Measurements from ENCODE around the gene C16orf96. TPM values are rescaled to one million over a fixed set of nuclear protein-coding genes. Genes with fewer than 3 reads are reported as not detected.
A peak's percentile ranks its signal among the peaks of the same experiment; 100 is the strongest.

Gene C16orf96
- polyA plus RNA-seq (2012; ENCODE audit: low read depth, missing spikeins) = 0.06 TPM

DNA sequence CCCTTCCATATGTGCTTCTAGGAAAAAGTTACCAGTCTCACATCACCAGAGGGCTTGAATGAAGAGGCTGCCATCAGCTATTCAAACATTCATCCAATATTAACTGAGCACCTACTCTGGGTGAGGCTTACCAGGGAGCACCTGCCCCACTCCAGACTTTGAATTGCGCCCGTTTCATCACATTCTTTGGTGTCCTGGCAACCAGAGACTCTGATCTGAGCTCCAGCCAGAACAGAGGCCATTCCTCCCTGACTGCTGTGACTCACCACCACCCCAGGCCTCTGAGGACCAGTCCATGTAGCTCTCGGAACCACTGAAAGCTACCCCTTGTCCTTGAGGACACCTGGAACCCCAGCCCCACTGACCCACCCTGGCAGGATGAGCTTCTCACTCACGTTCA is at the start of gene C16orf96:
Gene C16orf96, plus strand, starts transcription at position 229 of the 400 bp plus-strand sequence. Its CDS starts 150 bp downstream, at position 379.
- DNase-seq (ENCODE audit: insufficient read length, low spot score) = no peak
- TF ChIP-seq TAF1 (IDR thresholded peaks at IDR 0.05; ENCODE audit: low read depth, low read length) (no peak), POU2F2 (IDR thresholded peaks at IDR 0.05; ENCODE audit: low read depth, low read length) (no peak), SPI1 (IDR thresholded peaks at IDR 0.05; ENCODE audit: low read depth, low read length) (no peak), PAX5 (IDR thresholded peaks at IDR 0.05; ENCODE audit: insufficient read depth, low read length, severe bottlenecking) (no peak), POLR2AphosphoS5 (IDR thresholded peaks at IDR 0.05; ENCODE audit: low read depth, low read length) (no peak), POLR2A (IDR thresholded peaks at IDR 0.05; ENCODE audit: low read depth, low read length) (no peak)
- no peak for FAIRE-seq

DNA sequence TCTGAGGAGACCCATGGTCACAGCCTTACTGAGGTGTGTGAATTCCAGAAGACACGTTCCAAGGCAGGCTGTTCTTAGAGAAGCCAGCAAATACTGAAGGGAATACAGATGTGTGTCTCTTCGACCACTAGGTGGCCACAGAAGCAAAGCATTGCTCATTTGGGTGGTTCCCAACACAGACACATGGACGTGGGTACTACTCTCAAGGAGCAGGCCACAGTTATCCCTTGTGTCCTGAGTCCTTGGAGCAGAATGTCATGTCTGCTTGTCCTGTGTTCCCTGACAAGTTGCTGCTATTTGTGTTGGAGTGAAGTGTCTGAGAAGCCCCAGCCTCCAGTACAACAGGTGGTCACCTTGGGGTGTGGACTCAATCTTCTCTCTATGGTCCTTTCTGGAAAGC is 49.7 kb upstream of the C16orf96 start:
- DNase-seq (ENCODE audit: insufficient read length, low spot score) = peak; percentile 44
- peak; percentile 98 for FAIRE-seq
- TF ChIP-seq SPI1 (IDR thresholded peaks at IDR 0.05; ENCODE audit: low read depth, low read length) = no peak
- TF ChIP-seq POLR2A (IDR thresholded peaks at IDR 0.05; ENCODE audit: low read depth, low read length) = no peak
- no peak for TF ChIP-seq PAX5 (IDR thresholded peaks at IDR 0.05; ENCODE audit: insufficient read depth, low read length, severe bottlenecking)
- TF ChIP-seq POLR2AphosphoS5 (IDR thresholded peaks at IDR 0.05; ENCODE audit: low read depth, low read length) = no peak
- TF ChIP-seq POU2F2 (IDR thresholded peaks at IDR 0.05; ENCODE audit: low read depth, low read length) = no peak
- TF ChIP-seq TAF1 (IDR thresholded peaks at IDR 0.05; ENCODE audit: low read depth, low read length) = no peak

DNA sequence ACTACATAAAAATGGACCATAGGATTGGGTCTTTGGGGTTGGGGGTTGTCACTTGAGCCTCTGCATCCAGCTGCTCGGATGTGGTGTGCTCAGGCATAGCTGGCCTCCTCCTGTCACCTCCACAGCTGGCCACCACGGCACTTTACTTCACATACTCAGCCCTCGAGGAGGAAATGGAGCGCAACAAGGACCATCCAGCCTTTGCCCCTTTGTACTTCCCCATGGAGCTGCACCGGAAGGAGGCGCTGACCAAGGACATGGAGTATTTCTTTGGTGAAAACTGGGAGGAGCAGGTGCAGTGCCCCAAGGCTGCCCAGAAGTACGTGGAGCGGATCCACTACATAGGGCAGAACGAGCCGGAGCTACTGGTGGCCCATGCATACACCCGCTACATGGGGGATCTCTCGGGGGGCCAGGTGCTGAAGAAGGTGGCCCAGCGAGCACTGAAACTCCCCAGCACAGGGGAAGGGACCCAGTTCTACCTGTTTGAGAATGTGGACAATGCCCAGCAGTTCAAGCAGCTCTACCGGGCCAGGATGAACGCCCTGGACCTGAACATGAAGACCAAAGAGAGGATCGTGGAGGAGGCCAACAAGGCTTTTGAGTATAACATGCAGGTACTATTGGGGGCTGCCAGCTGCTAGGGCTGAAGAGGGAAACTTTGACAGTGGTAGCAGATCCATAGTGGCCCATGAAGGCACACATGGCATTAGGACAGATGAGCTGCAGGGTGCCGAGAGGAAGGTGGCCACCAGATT is 48.4 kb upstream of the C16orf96 start:
- FAIRE-seq (no peak), DNase-seq (ENCODE audit: insufficient read length, low spot score) (no peak)
- TF ChIP-seq PAX5 (IDR thresholded peaks at IDR 0.05; ENCODE audit: insufficient read depth, low read length, severe bottlenecking) (no peak), POLR2AphosphoS5 (IDR thresholded peaks at IDR 0.05; ENCODE audit: low read depth, low read length) (no peak), TAF1 (IDR thresholded peaks at IDR 0.05; ENCODE audit: low read depth, low read length) (no peak), POU2F2 (IDR thresholded peaks at IDR 0.05; ENCODE audit: low read depth, low read length) (no peak), SPI1 (IDR thresholded peaks at IDR 0.05; ENCODE audit: low read depth, low read length) (no peak), POLR2A (IDR thresholded peaks at IDR 0.05; ENCODE audit: low read depth, low read length) (no peak)

DNA sequence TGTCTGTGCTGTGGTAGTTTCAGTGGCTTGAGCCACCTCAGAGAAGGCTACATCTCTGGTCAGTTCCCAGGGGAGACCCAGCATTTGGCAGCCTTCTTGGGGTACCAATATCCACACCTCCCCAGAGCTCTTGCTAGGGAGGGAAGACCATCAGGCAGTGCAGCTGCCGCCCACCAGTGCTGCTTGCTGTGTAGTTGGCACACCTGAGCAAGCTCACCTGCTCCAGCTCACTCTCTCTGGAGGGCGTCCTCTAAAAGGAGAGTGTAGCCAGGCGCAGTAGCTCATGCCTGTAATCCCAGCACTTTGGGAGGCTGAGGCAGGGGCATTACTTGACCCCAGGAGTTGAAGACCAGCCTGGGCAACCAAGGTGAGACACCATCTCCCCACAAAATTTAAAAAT is 47.3 kb upstream of the C16orf96 start:
- no peak for FAIRE-seq
- no peak for DNase-seq (ENCODE audit: insufficient read length, low spot score)
- TF ChIP-seq SPI1 (IDR thresholded peaks at IDR 0.05; ENCODE audit: low read depth, low read length) = no peak
- no peak for TF ChIP-seq TAF1 (IDR thresholded peaks at IDR 0.05; ENCODE audit: low read depth, low read length)
- no peak for TF ChIP-seq POLR2AphosphoS5 (IDR thresholded peaks at IDR 0.05; ENCODE audit: low read depth, low read length)
- TF ChIP-seq POU2F2 (IDR thresholded peaks at IDR 0.05; ENCODE audit: low read depth, low read length) = no peak
- TF ChIP-seq PAX5 (IDR thresholded peaks at IDR 0.05; ENCODE audit: insufficient read depth, low read length, severe bottlenecking) = no peak
- TF ChIP-seq POLR2A (IDR thresholded peaks at IDR 0.05; ENCODE audit: low read depth, low read length) = no peak

DNA sequence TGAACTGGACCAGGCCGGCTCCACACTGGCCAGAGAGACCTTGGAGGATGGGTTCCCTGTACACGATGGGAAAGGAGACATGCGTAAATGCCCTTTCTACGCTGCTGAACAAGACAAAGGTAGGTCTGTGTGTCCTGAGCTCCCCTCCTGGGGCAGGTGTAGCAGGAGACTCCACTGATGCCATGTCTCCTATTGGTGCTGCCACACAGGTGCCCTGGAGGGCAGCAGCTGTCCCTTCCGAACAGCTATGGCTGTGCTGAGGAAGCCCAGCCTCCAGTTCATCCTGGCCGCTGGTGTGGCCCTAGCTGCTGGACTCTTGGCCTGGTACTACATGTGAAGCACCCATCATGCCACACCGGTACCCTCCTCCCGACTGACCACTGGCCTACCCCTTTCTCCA is 46.7 kb upstream of the C16orf96 start:
- TF ChIP-seq PAX5 (IDR thresholded peaks at IDR 0.05; ENCODE audit: insufficient read depth, low read length, severe bottlenecking) = no peak
- no peak; the same call in 1 of the 2 replicates for TF ChIP-seq POLR2AphosphoS5 (IDR thresholded peaks at IDR 0.05; ENCODE audit: low read depth, low read length)
- TF ChIP-seq POU2F2 (IDR thresholded peaks at IDR 0.05; ENCODE audit: low read depth, low read length) = no peak
- no peak for TF ChIP-seq TAF1 (IDR thresholded peaks at IDR 0.05; ENCODE audit: low read depth, low read length)
- TF ChIP-seq SPI1 (IDR thresholded peaks at IDR 0.05; ENCODE audit: low read depth, low read length) = no peak
- no peak for TF ChIP-seq POLR2A (IDR thresholded peaks at IDR 0.05; ENCODE audit: low read depth, low read length)
- FAIRE-seq = no peak
- DNase-seq (ENCODE audit: insufficient read length, low spot score) = no peak

DNA sequence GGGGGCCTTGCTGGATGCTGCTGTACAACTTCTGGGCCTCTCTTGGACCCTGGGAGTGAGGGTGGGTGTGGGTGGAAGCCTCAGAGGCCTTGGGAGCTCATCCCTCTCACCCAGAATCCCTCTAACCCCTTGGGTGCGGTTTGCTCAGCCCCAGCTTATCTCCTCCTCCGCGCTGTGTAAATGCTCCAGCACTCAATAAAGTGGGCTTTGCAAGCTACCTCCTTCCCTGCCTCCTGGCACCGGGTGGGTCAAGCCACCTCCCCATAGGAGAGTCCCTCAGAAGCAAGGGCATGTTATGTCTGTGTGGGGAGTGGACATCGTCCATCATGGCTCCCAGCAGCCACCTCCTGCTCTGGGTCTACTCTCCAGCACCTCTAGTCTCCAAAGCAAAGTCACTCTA is 46.0 kb upstream of the C16orf96 start:
- DNase-seq (ENCODE audit: insufficient read length, low spot score) (no peak), FAIRE-seq (no peak)
- TF ChIP-seq POLR2A (IDR thresholded peaks at IDR 0.05; ENCODE audit: low read depth, low read length) (no peak), PAX5 (IDR thresholded peaks at IDR 0.05; ENCODE audit: insufficient read depth, low read length, severe bottlenecking) (no peak), POU2F2 (IDR thresholded peaks at IDR 0.05; ENCODE audit: low read depth, low read length) (no peak), SPI1 (IDR thresholded peaks at IDR 0.05; ENCODE audit: low read depth, low read length) (no peak), POLR2AphosphoS5 (IDR thresholded peaks at IDR 0.05; ENCODE audit: low read depth, low read length) (no peak), TAF1 (IDR thresholded peaks at IDR 0.05; ENCODE audit: low read depth, low read length) (no peak)

DNA sequence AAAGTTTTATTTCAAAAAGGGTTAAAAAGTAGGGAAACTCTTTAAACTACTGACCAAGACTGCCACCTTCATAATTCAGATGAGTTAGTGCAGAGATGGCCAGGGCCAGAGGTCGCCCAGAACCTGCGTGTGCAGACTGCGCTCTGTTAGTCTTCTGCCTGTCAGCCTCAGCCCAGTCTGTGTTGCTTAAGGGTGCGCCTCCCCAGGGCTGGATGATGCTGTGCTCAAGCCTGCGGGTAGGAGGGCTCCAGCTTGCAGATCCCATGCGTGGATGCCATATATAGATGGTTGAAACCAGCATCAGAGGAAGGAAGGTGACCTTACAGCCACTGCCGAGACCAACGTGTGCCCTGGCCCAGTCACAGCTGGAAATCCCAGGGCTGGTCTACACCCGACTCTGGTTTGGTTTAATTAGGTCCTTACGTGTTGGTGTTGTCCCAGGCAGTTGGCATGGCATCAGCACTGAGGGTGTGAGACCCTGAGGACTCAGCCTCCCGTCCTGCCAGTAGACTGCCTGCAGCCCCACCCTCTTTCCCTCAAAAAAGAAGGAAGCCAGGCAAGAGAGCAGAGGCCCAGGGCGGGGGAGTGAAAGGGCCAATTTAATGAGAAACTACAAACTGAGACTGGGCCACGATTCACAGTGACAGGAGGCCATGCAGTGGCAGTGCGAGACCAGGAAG is 45.3 kb upstream of the C16orf96 start:
- DNase-seq (ENCODE audit: insufficient read length, low spot score) (no peak), FAIRE-seq (no peak)
- TF ChIP-seq TAF1 (IDR thresholded peaks at IDR 0.05; ENCODE audit: low read depth, low read length) (no peak), POLR2A (IDR thresholded peaks at IDR 0.05; ENCODE audit: low read depth, low read length) (no peak), SPI1 (IDR thresholded peaks at IDR 0.05; ENCODE audit: low read depth, low read length) (no peak), POU2F2 (IDR thresholded peaks at IDR 0.05; ENCODE audit: low read depth, low read length) (no peak), POLR2AphosphoS5 (IDR thresholded peaks at IDR 0.05; ENCODE audit: low read depth, low read length) (no peak), PAX5 (IDR thresholded peaks at IDR 0.05; ENCODE audit: insufficient read depth, low read length, severe bottlenecking) (no peak)

DNA sequence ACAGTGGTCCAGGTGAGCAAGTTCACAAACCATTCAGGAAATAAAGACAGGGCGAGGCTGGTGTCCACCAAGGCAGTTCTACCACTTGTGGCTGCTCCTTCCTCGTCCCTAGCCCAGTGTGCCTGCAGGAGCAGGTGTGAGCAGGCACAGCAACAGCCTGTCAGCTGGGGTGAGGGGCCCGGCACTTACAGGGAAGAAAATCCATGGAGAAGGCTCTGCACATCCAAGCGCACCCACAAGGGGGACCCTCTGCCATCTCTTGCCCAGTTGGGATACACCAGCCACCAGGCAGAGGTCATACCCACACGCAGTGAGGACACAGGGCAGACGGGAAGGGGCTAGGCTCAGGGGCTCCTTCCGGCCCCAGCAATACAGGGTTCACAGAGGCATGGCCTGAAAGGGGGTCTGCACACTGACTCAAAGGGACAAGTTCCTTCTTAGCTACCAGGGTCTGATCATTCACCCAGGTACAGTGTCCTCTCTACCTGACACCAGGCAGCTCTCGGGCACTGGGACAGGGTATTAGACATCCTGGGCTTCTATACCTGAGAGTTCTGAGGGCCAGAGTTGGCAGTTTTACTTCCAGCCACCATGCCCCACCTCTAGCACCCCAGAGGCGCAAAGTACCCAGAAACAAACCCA is 44.6 kb upstream of the C16orf96 start:
- FAIRE-seq = no peak
- no peak for DNase-seq (ENCODE audit: insufficient read length, low spot score)
- TF ChIP-seq TAF1 (IDR thresholded peaks at IDR 0.05; ENCODE audit: low read depth, low read length) (no peak), POLR2A (IDR thresholded peaks at IDR 0.05; ENCODE audit: low read depth, low read length) (no peak), POU2F2 (IDR thresholded peaks at IDR 0.05; ENCODE audit: low read depth, low read length) (no peak), SPI1 (IDR thresholded peaks at IDR 0.05; ENCODE audit: low read depth, low read length) (no peak), POLR2AphosphoS5 (IDR thresholded peaks at IDR 0.05; ENCODE audit: low read depth, low read length) (no peak), PAX5 (IDR thresholded peaks at IDR 0.05; ENCODE audit: insufficient read depth, low read length, severe bottlenecking) (no peak)

DNA sequence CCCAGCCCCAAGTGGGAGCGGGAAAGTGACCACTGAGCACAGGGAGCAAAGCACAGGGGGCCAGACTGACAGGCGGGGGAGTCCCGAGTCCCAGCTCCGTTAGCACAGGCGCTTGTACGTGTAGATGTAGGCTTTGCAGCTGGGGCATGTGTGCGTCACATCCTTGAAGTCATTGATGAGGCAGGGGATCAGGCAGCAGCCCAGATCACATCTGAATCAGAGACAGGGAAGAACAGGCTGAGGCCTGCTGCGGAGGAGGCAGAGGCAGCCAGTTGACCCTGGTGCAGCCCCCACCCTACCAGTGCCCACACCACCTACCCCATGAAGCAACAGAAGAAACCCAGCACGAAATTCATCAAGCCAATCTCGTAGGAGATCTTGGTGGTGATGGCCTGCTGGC is 43.7 kb upstream of the C16orf96 start:
- FAIRE-seq = no peak
- no peak for DNase-seq (ENCODE audit: insufficient read length, low spot score)
- TF ChIP-seq PAX5 (IDR thresholded peaks at IDR 0.05; ENCODE audit: insufficient read depth, low read length, severe bottlenecking) (no peak), SPI1 (IDR thresholded peaks at IDR 0.05; ENCODE audit: low read depth, low read length) (no peak), POLR2A (IDR thresholded peaks at IDR 0.05; ENCODE audit: low read depth, low read length) (no peak), POU2F2 (IDR thresholded peaks at IDR 0.05; ENCODE audit: low read depth, low read length) (no peak), TAF1 (IDR thresholded peaks at IDR 0.05; ENCODE audit: low read depth, low read length) (no peak), POLR2AphosphoS5 (IDR thresholded peaks at IDR 0.05; ENCODE audit: low read depth, low read length) (no peak)

Measured in GM12891 (cell line).